ENCODE data around the gene WNK4. TPM values are rescaled to one million over a fixed set of nuclear protein-coding genes. Genes with fewer than 3 reads are reported as not detected.
A peak's percentile ranks its signal among the peaks of the same experiment; 100 is the strongest.

Gene WNK4
- total RNA-seq, 1 donor from 2014 or later: 0.29 TPM

- intact Hi-C loops (cut with micrococcal nuclease): loop anchor here (1.0 kb wide), 3 partner anchors 24 to 52 kb away; partner anchors contain the start of genes BECN1, EZH1 and VPS25
- TF ChIP-seq CTCF (IDR thresholded peaks at IDR 0.05): no peak
- Mint-ChIP-seq H3K27ac (no peak overlapping the region), H3K9me3 (no peaks in the 10 kb centered on the region), H3K4me1 (peaks cover 28% of the 10 kb centered on the region), H3K27me3 (no peaks in the 10 kb centered on the region), H3K36me3 (ENCODE audit: low read depth) (peaks cover 11% of the 10 kb centered on the region), H3K4me3 (peak overlapping the region; percentile 97)
- ChIA-PET POLR2A (interaction anchor here (0.6 to 1.8 kb wide), 3 partner anchors 20 to 127 kb away, joined by 3 to 11 read pairs (median 9); partner anchors contain the start of gene VPS25), CTCF (interaction anchor here (1.6 kb wide), 1 partner anchor 219 kb away, joined by 5 read pairs; no protein-coding TSS in a partner anchor)
- no peak for ATAC-seq (ENCODE audit: low read depth)
- DNase-seq: no peak
Observed at GRCh38 chr17:42797067-42798007, 16.9 kb downstream of the WNK4 start.

- DNase-seq: no peak
- CTCF ChIA-PET: interaction anchor here (1.6 kb wide), 1 partner anchor 220 kb away, joined by 5 read pairs; no protein-coding TSS in a partner anchor
- no peak for TF ChIP-seq CTCF (IDR thresholded peaks at IDR 0.05)
- POLR2A ChIA-PET: interaction anchor here (0.6 to 1.8 kb wide), 10 partner anchors 19 to 517 kb away, joined by 3 to 9 read pairs (median 4); partner anchors contain the start of genes BECN1, PSMC3IP, RAMP2 and RPL27
- intact Hi-C loops (cut with micrococcal nuclease): loop anchor here (1.0 kb wide), 3 partner anchors 25 to 53 kb away; partner anchors contain the start of genes BECN1, EZH1 and VPS25
- Mint-ChIP-seq H3K4me3 (peak overlapping the region; percentile 97), H3K9me3 (no peaks in the 10 kb centered on the region), H3K27me3 (no peaks in the 10 kb centered on the region), H3K36me3 (ENCODE audit: low read depth) (peaks cover 11% of the 10 kb centered on the region), H3K4me1 (peaks cover 28% of the 10 kb centered on the region), H3K27ac (peak overlapping the region; percentile 81)
- ATAC-seq (ENCODE audit: low read depth): no peak
Observed at GRCh38 chr17:42798011-42798382, 17.6 kb downstream of the WNK4 start.

DNA sequence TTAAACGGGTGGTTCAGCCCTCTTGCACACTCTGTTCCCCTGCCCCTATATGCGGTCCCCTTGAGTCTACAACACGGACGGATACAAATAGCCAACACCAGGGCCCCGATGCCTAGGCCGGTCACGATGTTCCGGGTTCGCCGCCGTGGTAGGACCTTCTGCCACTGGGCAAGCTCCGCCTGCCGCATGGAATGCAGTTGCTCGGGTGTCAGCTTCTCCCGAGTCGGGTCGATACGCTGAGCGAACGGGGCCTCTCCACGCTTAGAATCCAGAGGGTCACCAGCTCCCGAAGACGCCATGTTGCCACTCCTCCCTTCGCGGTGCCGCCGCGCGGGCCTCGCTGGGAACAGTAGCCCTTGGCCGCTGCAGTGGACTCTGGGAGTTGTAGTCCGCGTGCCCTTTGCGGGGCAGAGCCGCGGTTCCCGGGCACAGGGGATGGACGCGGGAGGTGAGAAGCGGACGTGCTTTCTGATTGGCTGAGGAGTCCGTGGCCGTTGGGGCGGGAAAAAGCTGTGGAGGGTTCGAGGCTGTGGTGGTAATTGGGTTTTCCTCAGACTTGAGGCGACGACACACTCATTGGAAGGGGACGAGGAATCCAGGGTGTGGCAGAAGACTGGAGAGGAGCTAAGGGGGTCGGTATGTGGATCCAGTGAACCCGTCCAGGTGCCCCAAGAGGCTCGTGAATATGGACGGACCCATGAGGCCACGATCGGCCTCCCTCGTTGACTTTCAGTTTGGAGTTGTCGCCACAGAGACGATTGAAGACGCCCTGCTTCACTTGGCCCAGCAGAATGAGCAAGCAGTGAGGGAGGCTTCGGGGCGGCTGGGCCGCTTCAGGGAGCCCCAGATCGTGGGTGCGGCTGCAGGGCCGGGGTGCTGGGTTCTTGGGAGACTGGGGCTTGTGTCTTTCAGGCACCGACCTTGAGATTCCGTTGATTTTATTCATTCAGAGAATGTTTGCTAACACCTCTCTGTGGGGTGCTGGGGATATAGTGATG, 18.3 kb downstream of the WNK4 start, which contains the start of the genes CNTD1 and COA3:
Gene CNTD1, plus strand, starts transcription at position 479 of the 998 bp plus-strand sequence. Its CDS starts 207 bp downstream, at position 686.
Gene COA3, minus strand, starts transcription at position 322 of the 998 bp plus-strand sequence. Its CDS starts 23 bp downstream, at position 299.
- DNase-seq (peak; percentile 69), ATAC-seq (ENCODE audit: low read depth) (peak; percentile 100)
- H3K27ac Mint-ChIP-seq: peak within 1 kb of the TSS; percentile 81
- ChIA-PET CTCF (interaction anchor here (1.6 kb wide), 1 partner anchor 220 kb away, joined by 5 read pairs; no protein-coding TSS in a partner anchor), POLR2A (interaction anchor here (0.6 to 1.8 kb wide), 15 partner anchors 12 to 517 kb away, joined by 3 to 10 read pairs (median 4); partner anchors contain the start of genes BECN1, PSMC3IP, RAMP2 and RPL27)
- intact Hi-C loops (cut with micrococcal nuclease): loop anchor here (1.0 kb wide), 3 partner anchors 25 to 53 kb away; partner anchors contain the start of genes BECN1, EZH1 and VPS25
- no peaks in the 10 kb centered on the region for H3K27me3 Mint-ChIP-seq
- H3K4me1 Mint-ChIP-seq: peaks cover 28% of the 10 kb centered on the region
- peak within 1 kb of the TSS; percentile 97 for H3K4me3 Mint-ChIP-seq
- no peak for TF ChIP-seq CTCF (IDR thresholded peaks at IDR 0.05)
- H3K9me3 Mint-ChIP-seq: no peaks in the 10 kb centered on the region
- peaks cover 11% of the 10 kb centered on the region for H3K36me3 Mint-ChIP-seq (ENCODE audit: low read depth)

DNA sequence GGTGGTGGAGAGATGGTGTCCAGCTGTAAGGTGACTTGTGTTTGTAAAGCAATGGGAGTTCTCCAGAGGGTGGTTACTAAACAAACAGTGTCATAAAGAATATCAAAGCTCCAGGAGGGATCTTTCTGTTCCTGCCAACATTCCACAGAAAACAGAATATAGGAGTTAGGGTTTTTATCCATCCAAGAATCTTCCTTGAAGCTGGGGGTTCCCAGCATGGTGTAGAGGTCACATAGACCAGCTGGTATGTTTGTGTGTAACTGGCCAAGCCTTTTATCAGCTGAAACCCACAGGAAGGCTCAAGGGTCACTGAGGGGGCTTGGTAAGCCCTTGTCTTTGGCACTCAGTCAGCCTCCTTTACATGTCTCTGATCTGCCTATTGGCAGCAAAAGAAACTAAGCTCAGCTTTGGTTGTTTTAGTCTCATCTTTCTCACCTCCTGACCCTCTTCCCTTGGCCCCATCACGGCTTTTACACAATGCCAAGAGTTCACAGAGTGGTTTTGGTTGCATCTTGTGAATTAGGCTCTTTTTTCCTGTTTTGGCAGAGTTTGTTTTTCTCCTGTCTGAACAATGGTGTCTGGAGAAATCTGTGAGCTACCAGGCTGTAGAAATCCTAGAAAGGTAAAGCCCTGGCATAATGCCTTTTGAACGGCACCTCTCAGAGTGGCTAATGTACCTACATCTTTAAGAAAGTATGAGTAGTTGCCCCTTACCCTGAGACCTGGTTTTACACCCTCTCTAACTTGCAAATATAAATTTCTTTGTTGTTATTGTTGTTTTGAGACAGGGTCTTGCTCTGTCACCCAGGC, 22.9 kb downstream of the WNK4 start:
- Mint-ChIP-seq H3K4me3 (no peak overlapping the region), H3K4me1 (peaks cover 6% of the 10 kb centered on the region), H3K9me3 (no peaks in the 10 kb centered on the region), H3K27ac (no peak overlapping the region), H3K27me3 (no peaks in the 10 kb centered on the region), H3K36me3 (ENCODE audit: low read depth) (peaks cover 3% of the 10 kb centered on the region)
- ATAC-seq (ENCODE audit: low read depth) (no peak), DNase-seq (no peak)
- TF ChIP-seq CTCF (IDR thresholded peaks at IDR 0.05): no peak
- POLR2A ChIA-PET: interaction anchor here (0.6 kb wide), 1 partner anchor 1544 kb away, joined by 4 read pairs; no protein-coding TSS in a partner anchor
- intact Hi-C loops (cut with micrococcal nuclease): no loop called here
- CTCF ChIA-PET: interaction anchor here (3.1 kb wide), 1 partner anchor 14 kb away, joined by 10 read pairs; no protein-coding TSS in a partner anchor
